GM10266 (cell line): ENCODE results near the gene RCC1.
"Not testable (repeated sequence)": the region's sequence is repeated elsewhere in the genome, so short reads cannot be mapped to it uniquely, and the experiment has no call there.

Experiments used
- DNase-seq: peaks from one replicate; pipeline ENCODE4 v3.0.0; 2012; ENCODE audit errors: extremely low spot score
- CTCF ChIP-seq: IDR thresholded peaks from 2 replicates; pipeline ENCODE4 v1.5.1; 2012; ENCODE audit warnings: mild to moderate bottlenecking, low read depth; ENCODE audit not compliant: control insufficient read depth, insufficient read depth; ENCODE audit errors: missing control alignments

Gene RCC1

GRCh38 chr1:28564310-28564709 lies 58.5 kb downstream of the RCC1 start:
- no peak for DNase-seq
- TF ChIP-seq CTCF = no peak

GRCh38 chr1:28565040-28565439 lies 59.2 kb downstream of the RCC1 start:
- TF ChIP-seq CTCF = no peak
- no peak for DNase-seq

GRCh38 chr1:28565726-28566125 lies 59.9 kb downstream of the RCC1 start:
- no peak for TF ChIP-seq CTCF

GRCh38 chr1:28566931-28567330 lies 61.1 kb downstream of the RCC1 start:
- TF ChIP-seq CTCF = no peak
- DNase-seq = no peak

More at GRCh38 chr1:28565726-28566125, 59.9 kb downstream of the RCC1 start:
- no peak for DNase-seq

- no peak for TF ChIP-seq CTCF
- DNase-seq = no peak
Observed at GRCh38 chr1:28571911-28572310, 66.1 kb downstream of the RCC1 start.

GRCh38 chr1:28572891-28573290 lies 67.0 kb downstream of the RCC1 start:
- DNase-seq = not testable (repeated sequence)

GRCh38 chr1:28573564-28573963 lies 67.7 kb downstream of the RCC1 start:
- no peak for TF ChIP-seq CTCF
- DNase-seq = no peak

- TF ChIP-seq CTCF = no peak
- no peak for DNase-seq
Observed at GRCh38 chr1:28577052-28577678, 71.3 kb downstream of the RCC1 start.
